ENCODE measurements around the gene ABCB8.

- TF ChIP-seq CTCF (conservative IDR thresholded peaks at IDR 0.05) (no peak), ZFX (IDR thresholded peaks at IDR 0.05) (no peak)
Measured at GRCh38 chr7:151039850-151040548, 11.7 kb downstream of the ABCB8 start.

All from C4-2B (cell line).